PC-9 (cell line): Measurements from ENCODE around the gene PSMA6. TPM values are rescaled to one million over a fixed set of nuclear protein-coding genes. Genes with fewer than 3 reads are reported as not detected.

Experiments used
- BruUV-seq: library from RNA; stranded (reverse); fragments of 400-500 nt; replicated peaks from 2 replicates; lab custom pipeline; 2021; lab: Mats Ljungman, UMichigan
- CTCF ChIA-PET: fragments of 300-600 bp; sonication (Branson Sonifier 250); formaldehyde crosslinking; loops from one replicate; lab custom pipeline; 2022; ENCODE audit warnings: antibody characterized with exemption; lab: Charles Lee
- POLR2A ChIA-PET: fragments of 300-600 bp; sonication (Branson Sonifier 250); formaldehyde crosslinking; loops from one replicate; lab custom pipeline; 2022; ENCODE audit warnings: antibody characterized with exemption; ENCODE audit not compliant: unreplicated experiment; lab: Charles Lee
- DNase-seq, 2 experiments: peaks; one replicate each; pipeline versions ENCODE4 v3.0.0 to v3.0.0-alpha.2; 2015 to 2022; ENCODE audit warnings: mixed read lengths in 1 of 2
- H2AFZ ChIP-seq: fragments of 200-600 bp; sonication (generic); 2 replicates; pipeline ENCODE4 v1.8.1; 2017; ENCODE audit warnings: antibody characterized with exemption
- H3F3A ChIP-seq: fragments of 200-600 bp; sonication (generic); 2 replicates; pipeline ENCODE4 v1.8.1; 2017; ENCODE audit warnings: antibody characterized with exemption, mild to moderate bottlenecking, low read depth; ENCODE audit not compliant: insufficient read depth
- H3K27ac ChIP-seq: fragments of 200-600 bp; sonication (generic); 2 replicates; pipeline ENCODE4 v1.6.1; 2016; ENCODE audit warnings: mixed run types
- H3K27me3 ChIP-seq: fragments of 200-600 bp; sonication (generic); 2 replicates; pipeline ENCODE4 v1.6.1; 2016; ENCODE audit warnings: low read depth, mixed run types; ENCODE audit not compliant: insufficient read depth
- H3K36me3 ChIP-seq: fragments of 200-600 bp; sonication (generic); 2 replicates; pipeline ENCODE4 v1.6.1; 2016; ENCODE audit warnings: low read depth, mixed run types
- H3K4me1 ChIP-seq: fragments of 200-600 bp; sonication (generic); replicated peaks from 2 replicates; pipeline ENCODE4 v1.6.1; 2016; ENCODE audit warnings: mixed run types; ENCODE audit not compliant: insufficient read depth
- H3K4me2 ChIP-seq: fragments of 200-600 bp; sonication (generic); 2 replicates; pipeline ENCODE4 v1.6.1; 2017; ENCODE audit warnings: mixed run types
- H3K4me3 ChIP-seq: fragments of 200-600 bp; sonication (generic); 2 replicates; pipeline ENCODE4 v1.6.1; 2016; ENCODE audit warnings: mixed run types
- H3K79me2 ChIP-seq: fragments of 200-600 bp; sonication (generic); 2 replicates; pipeline ENCODE4 v1.6.1; 2017; ENCODE audit warnings: low read depth, mixed run types
- H3K9me2 ChIP-seq: fragments of 200-600 bp; sonication (generic); 2 replicates; pipeline ENCODE4 v1.8.1; 2017; ENCODE audit warnings: mild to moderate bottlenecking; ENCODE audit not compliant: insufficient read depth
- H3K9me3 ChIP-seq: fragments of 200-600 bp; sonication (generic); 2 replicates; pipeline ENCODE4 v1.8.1; 2016; ENCODE audit warnings: low read depth; ENCODE audit not compliant: insufficient read depth
- H4K20me1 ChIP-seq: fragments of 200-600 bp; sonication (generic); 2 replicates; pipeline ENCODE4 v1.8.1; 2017; ENCODE audit not compliant: insufficient read depth
- CTCF ChIP-seq: fragments of 200-600 bp; sonication (generic); conservative IDR thresholded peaks from 2 replicates; pipeline ENCODE4 v1.6.1; 2017; ENCODE audit warnings: mixed run types, antibody characterized with exemption, mild to moderate bottlenecking, moderate library complexity
- EZH2 ChIP-seq: fragments of 200-600 bp; sonication (generic); IDR thresholded peaks from 2 replicates; pipeline ENCODE4 v1.8.0; 2017; ENCODE audit warnings: antibody characterized with exemption, low read depth
- intact Hi-C: fragments of 100-400 bp; cut with micrococcal nuclease; formaldehyde crosslinking; loops from one replicate; pipeline ENCODE4 v1.10.0; 2022; ENCODE audit not compliant: unreplicated experiment
- total RNA-seq: library from RNA; stranded (reverse); gene quantifications from 2 replicates; pipeline ENCODE4 v1.2.3, GENCODE V29; 2021

PSMA6 gene
- total RNA-seq, 1 experiment from 2014 or later = 188 TPM

- no peaks in the 10 kb centered on the region for H3K79me2 ChIP-seq
- peaks cover 79% of the 10 kb centered on the region for H3K4me1 ChIP-seq
- peak overlapping the region; percentile 38; the same call in 1 of the 2 replicates for H3K4me3 ChIP-seq
- TF ChIP-seq CTCF (no peak), EZH2 (no peak)
- no TSS peak for BruUV-seq
- H3K27ac ChIP-seq = peak overlapping the region; percentile 92
- no peaks in the 10 kb centered on the region for H3K9me3 ChIP-seq
- peak; percentile 90 to 92 for DNase-seq
- no peaks in the 10 kb centered on the region for H3K27me3 ChIP-seq
- H3F3A ChIP-seq = peaks cover 61% of the 10 kb centered on the region
- intact Hi-C loops = loop anchor here (1.0 to 5.0 kb wide), 2 partner anchors 20 to 36 kb away; no protein-coding TSS in a partner anchor
- no peaks in the 10 kb centered on the region for H4K20me1 ChIP-seq
- POLR2A ChIA-PET = interaction anchor here (0.6 to 0.9 kb wide), 4 partner anchors 23 to 68 kb away, joined by 3 to 14 read pairs (median 4); partner anchors contain the start of gene NFKBIA
- H3K4me2 ChIP-seq = peak overlapping the region; percentile 70
- CTCF ChIA-PET = interaction anchor here (0.6 kb wide), 1 partner anchor 69 kb away, joined by 6 read pairs; no protein-coding TSS in a partner anchor
- H3K36me3 ChIP-seq = no peaks in the 10 kb centered on the region
- no peaks in the 10 kb centered on the region for H3K9me2 ChIP-seq
- peak overlapping the region; percentile 58; the same call in 1 of the 2 replicates for H2AFZ ChIP-seq
Observed at GRCh38 chr14:35336494-35337268, 44.5 kb downstream of the PSMA6 start.

GRCh38 chr14:35337269-35338255 lies 45.4 kb downstream of the PSMA6 start:
- no TSS peak for BruUV-seq
- H3K27ac ChIP-seq = peak overlapping the region; percentile 92
- peaks cover 81% of the 10 kb centered on the region for H3K4me1 ChIP-seq

More at GRCh38 chr14:35337269-35338255, 45.4 kb downstream of the PSMA6 start:
- Histone ChIP-seq H3K9me2 (no peaks in the 10 kb centered on the region), H3F3A (peaks cover 53% of the 10 kb centered on the region), H3K4me2 (peak overlapping the region; percentile 70), H3K4me3 (no peak overlapping the region), H3K79me2 (no peaks in the 10 kb centered on the region), H4K20me1 (no peaks in the 10 kb centered on the region), H3K9me3 (no peaks in the 10 kb centered on the region), H3K36me3 (no peaks in the 10 kb centered on the region), H2AFZ (no peak overlapping the region), H3K27me3 (no peaks in the 10 kb centered on the region)
- peak in 1 of 2 experiments; percentile 84 for DNase-seq
- TF ChIP-seq EZH2 (no peak), CTCF (no peak)
- ChIA-PET POLR2A (interaction anchor here (0.6 to 0.9 kb wide), 2 partner anchors 45 to 66 kb away, joined by 3 to 5 read pairs; no protein-coding TSS in a partner anchor), CTCF (no interaction called here)
- intact Hi-C loops = loop anchor here (5.0 kb wide), 1 partner anchor 35 kb away; no protein-coding TSS in a partner anchor
